Measurements from ENCODE around the gene HSD17B12.

GRCh38 chr11:43823316-43823715 is 142.8 kb downstream of the HSD17B12 start:
- TF ChIP-seq POLR2A (IDR thresholded peaks at IDR 0.05): no peak
- TF ChIP-seq, protein P1, sequence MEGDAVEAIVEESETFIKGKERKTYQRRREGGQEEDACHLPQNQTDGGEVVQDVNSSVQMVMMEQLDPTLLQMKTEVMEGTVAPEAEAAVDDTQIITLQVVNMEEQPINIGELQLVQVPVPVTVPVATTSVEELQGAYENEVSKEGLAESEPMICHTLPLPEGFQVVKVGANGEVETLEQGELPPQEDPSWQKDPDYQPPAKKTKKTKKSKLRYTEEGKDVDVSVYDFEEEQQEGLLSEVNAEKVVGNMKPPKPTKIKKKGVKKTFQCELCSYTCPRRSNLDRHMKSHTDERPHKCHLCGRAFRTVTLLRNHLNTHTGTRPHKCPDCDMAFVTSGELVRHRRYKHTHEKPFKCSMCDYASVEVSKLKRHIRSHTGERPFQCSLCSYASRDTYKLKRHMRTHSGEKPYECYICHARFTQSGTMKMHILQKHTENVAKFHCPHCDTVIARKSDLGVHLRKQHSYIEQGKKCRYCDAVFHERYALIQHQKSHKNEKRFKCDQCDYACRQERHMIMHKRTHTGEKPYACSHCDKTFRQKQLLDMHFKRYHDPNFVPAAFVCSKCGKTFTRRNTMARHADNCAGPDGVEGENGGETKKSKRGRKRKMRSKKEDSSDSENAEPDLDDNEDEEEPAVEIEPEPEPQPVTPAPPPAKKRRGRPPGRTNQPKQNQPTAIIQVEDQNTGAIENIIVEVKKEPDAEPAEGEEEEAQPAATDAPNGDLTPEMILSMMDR (IDR thresholded peaks at IDR 0.05): no peak

Measured in breast epithelium (tissue), 3 donors.